GM12892 (cell line): Measurements from ENCODE around the gene SLC45A3. TPM values are rescaled to one million over a fixed set of nuclear protein-coding genes. Genes with fewer than 3 reads are reported as not detected.
A peak's percentile ranks its signal among the peaks of the same experiment; 100 is the strongest.
"Not testable (repeated sequence)": the region's sequence is repeated elsewhere in the genome, so short reads cannot be mapped to it uniquely, and the experiment has no call there.

ENCODE experiments used
- DNase-seq: peaks from one replicate; pipeline ENCODE4 v3.0.0; 2011; ENCODE audit not compliant: insufficient read length
- FAIRE-seq: peaks from 2 replicates; lab custom pipeline; 2011; peaks lifted over from hg19 to GRCh38; lab: Jason Lieb, UNC
- POLR2A ChIP-seq: IDR thresholded peaks from 2 replicates; pipeline ENCODE4 v1.6.1; 2011; ENCODE audit warnings: low read depth, low read length, control low read depth
- POLR2AphosphoS5 ChIP-seq: IDR thresholded peaks from 2 replicates; pipeline ENCODE4 v1.6.1; 2011; ENCODE audit warnings: low read depth, low read length, control low read depth
- TAF1 ChIP-seq: IDR thresholded peaks from 2 replicates; pipeline ENCODE4 v1.6.1; 2011; ENCODE audit warnings: low read depth, mild to moderate bottlenecking, control low read depth, low read length, borderline replicate concordance
- polyA plus RNA-seq: library from polyadenylated mRNA; unstranded; fragments of >200 nt; gene quantifications from one replicate; pipeline ENCODE4 v1.2.1, GENCODE V29; 2012; ENCODE audit warnings: missing spikeins, inconsistent platforms; ENCODE audit not compliant: missing spikeins

SLC45A3 gene
- polyA plus RNA-seq = 3.7 TPM

- TF ChIP-seq TAF1 = no peak
- TF ChIP-seq POLR2A = no peak
- no peak for TF ChIP-seq POLR2AphosphoS5
- no peak for FAIRE-seq
- DNase-seq = peak; percentile 57
Observed at GRCh38 chr1:205680073-205680851, at the start of gene SLC45A3. SLC45A3 (minus strand) TSS chr1:205680509; CDS start chr1:205664656, 15,853 bp downstream.

DNA sequence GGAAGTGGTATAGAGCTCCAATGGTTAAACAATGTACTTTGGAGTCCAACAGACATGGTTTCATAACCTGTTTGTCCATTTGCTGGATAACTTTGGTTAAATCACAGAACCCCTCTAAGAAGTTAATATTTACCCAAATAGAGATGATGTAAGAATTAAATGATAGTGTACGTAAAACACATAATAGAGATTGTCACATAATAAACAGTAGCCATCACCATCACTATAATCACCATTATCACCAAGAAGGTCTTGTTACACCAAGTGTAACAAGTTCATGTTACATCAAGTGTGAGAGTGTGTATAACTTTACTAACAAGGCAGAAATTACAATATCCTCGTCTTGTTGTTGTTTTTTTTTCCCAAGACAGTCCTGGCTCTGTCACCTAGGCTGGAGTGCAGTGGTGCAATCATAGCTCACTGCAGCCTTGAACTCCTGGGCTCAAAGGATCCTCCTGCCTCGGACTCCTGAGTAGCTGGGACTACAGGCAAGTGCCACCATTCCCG, 46.4 kb upstream of the SLC45A3 start:
- TF ChIP-seq TAF1 = no peak
- TF ChIP-seq POLR2A = no peak
- TF ChIP-seq POLR2AphosphoS5 = no peak
- DNase-seq (no peak), FAIRE-seq (no peak)

DNA sequence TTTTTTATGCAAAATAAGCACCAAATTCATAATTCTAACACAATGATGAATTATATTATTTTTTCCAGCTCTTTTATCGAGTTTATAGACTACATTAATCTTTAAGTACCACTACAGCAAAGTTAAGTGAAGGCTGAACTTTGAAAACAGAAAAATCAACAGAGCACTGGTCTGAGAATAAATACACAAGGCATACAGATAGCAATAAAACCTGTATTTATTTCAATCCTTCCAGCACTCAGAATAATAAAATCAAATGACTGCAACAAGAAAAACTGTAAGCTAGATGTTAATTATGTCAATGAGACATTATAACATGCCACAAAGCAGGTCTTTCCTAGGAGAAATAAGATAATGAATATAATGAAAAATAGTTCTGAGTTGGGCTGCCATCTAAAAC, 45.2 kb upstream of the SLC45A3 start:
- TF ChIP-seq TAF1 (no peak), POLR2AphosphoS5 (no peak), POLR2A (no peak)
- no peak for DNase-seq
- no peak for FAIRE-seq

DNA sequence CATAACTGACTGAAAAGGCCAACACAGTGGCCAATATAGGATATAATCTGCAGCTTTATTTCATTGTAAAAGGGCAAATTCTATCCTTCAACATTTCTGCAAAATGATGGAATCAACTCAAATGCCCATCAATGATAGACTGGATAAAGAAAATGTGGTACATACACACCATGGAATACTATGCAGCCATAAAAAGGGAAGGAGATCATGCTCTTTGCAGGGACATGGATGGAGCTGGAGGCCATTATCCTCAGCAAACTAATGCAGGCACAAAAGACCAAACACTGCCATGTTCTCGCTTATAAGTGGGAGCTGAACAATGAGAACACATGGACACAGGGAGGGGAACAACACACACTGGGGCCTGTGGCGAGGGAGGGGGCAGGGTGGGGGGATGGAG, 40.4 kb upstream of the SLC45A3 start:
- not testable (repeated sequence) for FAIRE-seq, DNase-seq

- FAIRE-seq (no peak), DNase-seq (no peak)
- TF ChIP-seq POLR2AphosphoS5 = no peak
- no peak for TF ChIP-seq TAF1
- no peak for TF ChIP-seq POLR2A
Observed at GRCh38 chr1:205719762-205720161, 39.5 kb upstream of the SLC45A3 start.

DNA sequence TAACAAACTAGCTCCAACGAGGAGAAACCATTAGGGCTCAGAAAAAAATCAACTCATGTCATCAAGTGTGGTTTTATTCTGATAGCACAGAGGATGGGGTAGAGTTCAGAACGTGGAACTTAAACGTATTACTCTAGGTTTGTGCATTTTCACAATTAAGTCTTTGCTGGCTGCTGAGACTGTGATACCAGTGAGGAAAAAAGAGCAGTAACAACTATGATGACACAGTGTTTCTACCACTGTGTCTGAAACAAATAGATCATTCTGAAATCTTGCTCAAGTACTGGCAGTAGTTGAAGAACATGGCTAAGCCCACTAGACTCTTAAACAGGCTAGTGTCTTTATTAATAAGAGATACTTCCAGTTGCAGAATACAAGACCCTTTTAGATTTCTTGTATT, 38.7 kb upstream of the SLC45A3 start:
- TF ChIP-seq POLR2A (no peak), TAF1 (no peak), POLR2AphosphoS5 (no peak)
- DNase-seq (no peak), FAIRE-seq (no peak)

DNA sequence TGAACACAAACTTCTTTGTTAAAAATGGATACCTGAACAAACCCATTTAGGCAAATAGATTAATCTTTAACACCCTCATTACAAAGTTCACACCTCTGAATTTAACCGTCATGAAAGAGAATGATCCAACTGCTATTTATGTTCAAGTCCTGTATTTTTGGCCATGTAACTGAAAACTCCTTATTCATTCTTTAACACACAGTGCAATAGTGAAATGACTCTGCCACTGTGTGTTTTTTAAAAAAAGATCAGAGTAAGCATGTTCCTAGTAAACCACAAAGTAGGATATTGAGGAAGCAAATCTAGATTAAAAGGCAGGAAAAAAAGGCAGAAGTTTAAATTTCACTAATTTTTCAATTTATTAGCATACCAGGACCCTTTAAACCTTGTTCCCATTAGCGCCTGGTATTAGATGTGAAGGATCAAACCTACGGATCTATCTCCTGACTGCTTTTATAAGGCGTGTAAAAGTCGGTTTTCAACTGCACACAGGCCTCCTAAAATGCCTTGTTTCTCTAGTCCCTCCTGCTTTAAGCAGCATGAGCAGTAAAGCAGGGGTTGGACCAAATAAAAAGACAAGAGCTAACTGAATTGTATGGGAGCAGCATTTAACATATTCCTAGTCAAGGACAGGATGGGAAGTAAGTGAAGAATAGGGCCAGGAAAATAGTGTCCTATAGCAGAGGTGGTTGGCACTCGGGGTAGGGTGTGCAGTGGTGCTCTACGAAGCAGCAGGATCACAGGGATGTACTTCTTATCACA, 36.2 kb upstream of the SLC45A3 start:
- TF ChIP-seq POLR2A = no peak
- no peak for TF ChIP-seq TAF1
- TF ChIP-seq POLR2AphosphoS5 = no peak
- FAIRE-seq = no peak
- DNase-seq = no peak

- DNase-seq = no peak
- TF ChIP-seq POLR2A = no peak
- no peak for TF ChIP-seq POLR2AphosphoS5
- TF ChIP-seq TAF1 = no peak
- FAIRE-seq = no peak
Observed at GRCh38 chr1:205715628-205716027, 35.3 kb upstream of the SLC45A3 start.

GRCh38 chr1:205714906-205715246, 34.6 kb upstream of the SLC45A3 start:
- no peak for FAIRE-seq
- TF ChIP-seq TAF1 = no peak
- no peak for TF ChIP-seq POLR2AphosphoS5
- no peak for TF ChIP-seq POLR2A
- DNase-seq = no peak

GRCh38 chr1:205714190-205714905, 34.0 kb upstream of the SLC45A3 start:
- DNase-seq = no peak
- no peak for TF ChIP-seq POLR2A
- no peak for TF ChIP-seq POLR2AphosphoS5
- no peak for TF ChIP-seq TAF1
- no peak for FAIRE-seq
